ENCODE results near the gene HTR6. TPM values are rescaled to one million over a fixed set of nuclear protein-coding genes. Genes with fewer than 3 reads are reported as not detected.

HTR6 gene
- total and polyA plus RNA-seq, 3 donors from 2014 or later, result 0.21 to 0.68 (median 0.55) TPM

DNA sequence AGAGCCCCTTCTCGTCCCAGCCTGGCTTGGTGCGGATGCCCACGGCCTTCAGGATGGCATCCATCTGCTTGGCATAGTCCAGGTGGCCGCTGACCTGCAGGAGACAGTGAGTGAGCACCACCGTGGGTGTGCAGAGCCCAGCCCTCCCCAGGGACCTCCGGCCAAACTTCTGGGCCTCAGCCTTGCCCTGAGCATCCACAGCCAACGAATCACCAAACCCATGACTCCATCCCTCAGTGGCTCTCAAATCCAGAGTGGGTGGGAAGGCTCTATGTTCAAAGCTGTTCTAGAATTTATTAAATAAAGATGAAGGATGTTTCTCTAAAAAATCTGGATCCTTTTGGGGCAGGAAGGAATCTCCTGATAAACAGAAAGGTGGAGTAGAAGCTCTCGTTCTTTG lies 18.7 kb downstream of the HTR6 start:
- TF ChIP-seq, protein P1, sequence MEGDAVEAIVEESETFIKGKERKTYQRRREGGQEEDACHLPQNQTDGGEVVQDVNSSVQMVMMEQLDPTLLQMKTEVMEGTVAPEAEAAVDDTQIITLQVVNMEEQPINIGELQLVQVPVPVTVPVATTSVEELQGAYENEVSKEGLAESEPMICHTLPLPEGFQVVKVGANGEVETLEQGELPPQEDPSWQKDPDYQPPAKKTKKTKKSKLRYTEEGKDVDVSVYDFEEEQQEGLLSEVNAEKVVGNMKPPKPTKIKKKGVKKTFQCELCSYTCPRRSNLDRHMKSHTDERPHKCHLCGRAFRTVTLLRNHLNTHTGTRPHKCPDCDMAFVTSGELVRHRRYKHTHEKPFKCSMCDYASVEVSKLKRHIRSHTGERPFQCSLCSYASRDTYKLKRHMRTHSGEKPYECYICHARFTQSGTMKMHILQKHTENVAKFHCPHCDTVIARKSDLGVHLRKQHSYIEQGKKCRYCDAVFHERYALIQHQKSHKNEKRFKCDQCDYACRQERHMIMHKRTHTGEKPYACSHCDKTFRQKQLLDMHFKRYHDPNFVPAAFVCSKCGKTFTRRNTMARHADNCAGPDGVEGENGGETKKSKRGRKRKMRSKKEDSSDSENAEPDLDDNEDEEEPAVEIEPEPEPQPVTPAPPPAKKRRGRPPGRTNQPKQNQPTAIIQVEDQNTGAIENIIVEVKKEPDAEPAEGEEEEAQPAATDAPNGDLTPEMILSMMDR (IDR thresholded peaks at IDR 0.05), result no peak
- no peak for TF ChIP-seq POLR2A (IDR thresholded peaks at IDR 0.05)
- intact Hi-C loops (cut with DNase I; ENCODE audit: low total_unique reads), result no loop called here
- WGBS, 2 donors, result 88 to 92% methylated on average over 4 to 7 of the region's 8 CpGs
- Histone ChIP-seq H3K4me1 (no peaks in the 10 kb centered on the region), H3K27me3 (no peaks in the 10 kb centered on the region), H3K4me3 (no peak overlapping the region), H3K36me3 (ENCODE audit: low read depth, missing control alignments) (no peaks in the 10 kb centered on the region), H3K27ac (no peak overlapping the region), H3K9me3 (no peaks in the 10 kb centered on the region)
- no peak for DNase-seq

DNA sequence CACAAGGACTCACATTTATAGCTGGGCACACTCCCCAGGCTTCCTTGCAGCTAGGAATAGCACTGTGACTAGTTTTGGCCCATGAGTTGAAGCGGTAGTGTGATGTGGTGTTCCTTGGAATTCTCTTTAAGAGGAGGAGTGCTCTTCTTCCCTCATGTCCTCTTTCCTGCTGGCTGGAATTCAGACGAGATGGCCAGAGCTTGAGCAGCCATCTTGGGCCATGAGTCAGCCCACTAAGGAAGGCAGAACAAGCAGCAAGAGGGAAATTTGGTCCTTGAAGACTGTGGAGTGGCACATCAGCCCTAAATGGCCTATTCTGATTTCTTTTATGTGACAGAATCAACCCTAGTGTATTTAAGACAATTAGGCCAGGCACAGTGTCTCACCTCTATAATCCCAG lies 20.0 kb downstream of the HTR6 start:
- Histone ChIP-seq H3K4me3 (no peak overlapping the region), H3K4me1 (no peaks in the 10 kb centered on the region), H3K27me3 (no peaks in the 10 kb centered on the region), H3K27ac (no peak overlapping the region), H3K9me3 (no peaks in the 10 kb centered on the region), H3K36me3 (ENCODE audit: low read depth, missing control alignments) (no peaks in the 10 kb centered on the region)
- WGBS, 2 donors, result 96 to 97% methylated on average over 2 of the region's 2 CpGs
- intact Hi-C loops (cut with DNase I; ENCODE audit: low total_unique reads), result no loop called here
- no peak for TF ChIP-seq POLR2A (IDR thresholded peaks at IDR 0.05)
- TF ChIP-seq, protein P1 (IDR thresholded peaks at IDR 0.05), result no peak
- no peak for DNase-seq

DNA sequence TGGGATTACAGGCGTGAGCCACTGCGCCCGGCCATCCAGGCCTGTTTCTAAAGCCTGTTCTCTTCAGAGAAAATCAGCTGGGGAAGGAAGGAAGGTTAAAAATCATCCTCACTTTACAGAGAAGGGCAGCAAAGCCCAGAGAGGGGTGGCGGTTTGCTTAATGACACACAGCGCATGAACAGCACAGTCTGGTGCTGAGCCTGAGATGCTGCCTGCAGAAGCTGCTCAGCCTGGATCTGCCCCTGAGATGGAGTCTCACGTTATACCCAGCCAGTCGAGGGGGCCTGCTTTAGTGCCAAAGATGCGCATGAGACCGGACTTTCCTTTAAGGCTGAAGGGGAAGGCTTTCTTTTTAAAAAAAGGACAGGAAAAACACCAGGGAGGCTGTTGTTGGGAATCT lies 21.3 kb downstream of the HTR6 start:
- Histone ChIP-seq H3K27me3 (no peaks in the 10 kb centered on the region), H3K4me3 (no peak overlapping the region), H3K9me3 (no peaks in the 10 kb centered on the region), H3K27ac (no peak overlapping the region), H3K36me3 (ENCODE audit: low read depth, missing control alignments) (no peaks in the 10 kb centered on the region), H3K4me1 (no peaks in the 10 kb centered on the region)
- DNase-seq, result no peak
- WGBS, 2 donors, result 87 to 88% methylated on average over 9 of the region's 9 CpGs
- intact Hi-C loops (cut with DNase I; ENCODE audit: low total_unique reads), result no loop called here
- TF ChIP-seq, protein P1 (IDR thresholded peaks at IDR 0.05), result no peak
- no peak for TF ChIP-seq POLR2A (IDR thresholded peaks at IDR 0.05)

DNA sequence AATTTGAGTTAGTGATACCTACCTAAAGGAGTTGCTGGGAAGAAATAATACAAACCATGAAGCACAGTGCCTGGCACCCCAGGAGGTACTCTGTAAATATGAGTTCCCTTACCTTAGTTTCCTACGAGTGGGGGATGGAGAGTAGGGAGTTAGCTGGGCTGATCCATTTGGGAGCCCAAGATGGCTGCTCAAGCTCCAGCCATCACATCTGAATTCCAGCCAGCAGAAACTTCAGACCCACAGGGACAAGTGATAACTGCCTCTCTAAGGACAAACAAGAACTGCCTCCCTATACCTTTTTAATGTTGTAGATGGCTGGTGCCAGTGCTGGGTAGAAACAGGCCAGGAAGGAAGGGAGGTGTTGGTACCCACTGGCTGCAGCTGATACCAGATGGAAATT lies 22.7 kb downstream of the HTR6 start:
- no peaks in the 10 kb centered on the region for H3K36me3 ChIP-seq (ENCODE audit: low read depth, missing control alignments)
- no peak overlapping the region for H3K27ac ChIP-seq
- no peaks in the 10 kb centered on the region for H3K9me3 ChIP-seq
- no peaks in the 10 kb centered on the region for H3K27me3 ChIP-seq
- 95 to 100% methylated on average over 1 of the region's 1 CpG for WGBS, 2 donors
- H3K4me3 ChIP-seq, result no peak overlapping the region
- TF ChIP-seq, protein P1 (IDR thresholded peaks at IDR 0.05), result no peak
- no peak for TF ChIP-seq POLR2A (IDR thresholded peaks at IDR 0.05)
- intact Hi-C loops (cut with DNase I; ENCODE audit: low total_unique reads), result no loop called here
- H3K4me1 ChIP-seq, result no peaks in the 10 kb centered on the region
- DNase-seq, result no peak

DNA sequence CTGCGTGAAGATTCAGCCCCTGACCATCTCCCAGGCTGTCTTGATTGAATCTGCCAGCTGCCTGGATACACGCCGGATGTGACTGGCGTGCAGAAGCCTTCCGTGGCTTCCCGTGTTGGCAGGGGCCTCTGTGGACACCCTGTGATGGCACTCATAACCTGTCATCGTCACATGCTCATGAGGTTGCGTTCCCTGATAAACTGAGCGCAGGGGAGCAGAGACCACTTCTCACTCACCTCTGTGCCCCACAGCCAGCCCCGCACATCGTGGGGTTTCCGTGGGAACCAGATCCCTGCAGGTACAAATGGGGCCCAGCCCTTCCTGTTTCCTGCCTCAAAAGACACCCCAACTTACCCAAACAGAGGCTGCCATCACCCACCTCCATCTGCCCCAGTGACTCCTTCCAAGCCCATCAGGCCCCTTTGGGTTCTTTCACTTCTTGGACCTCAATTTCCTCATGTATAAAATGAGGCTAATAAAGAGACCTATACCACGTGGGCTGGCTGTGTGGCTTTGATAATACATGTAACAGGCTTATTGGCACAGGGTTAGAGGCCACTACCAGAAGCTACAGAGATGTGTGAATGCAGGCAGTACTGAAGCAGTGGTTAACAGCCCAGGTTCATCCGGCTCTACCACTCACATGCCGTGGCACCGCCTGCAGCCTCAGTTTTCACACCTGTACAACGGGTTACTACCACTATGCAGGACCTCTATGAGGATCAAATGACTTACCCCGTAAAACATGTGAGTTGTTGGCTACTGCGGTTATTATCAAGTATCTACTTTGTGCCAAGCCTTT lies 23.6 kb downstream of the HTR6 start:
- WGBS, 2 donors, result 81 to 92% methylated on average over 18 to 19 of the region's 19 CpGs
- no peaks in the 10 kb centered on the region for H3K9me3 ChIP-seq
- H3K27me3 ChIP-seq, result no peaks in the 10 kb centered on the region
- H3K4me3 ChIP-seq, result no peak overlapping the region
- no peak for TF ChIP-seq POLR2A (IDR thresholded peaks at IDR 0.05)
- TF ChIP-seq, protein P1 (IDR thresholded peaks at IDR 0.05), result no peak
- intact Hi-C loops (cut with DNase I; ENCODE audit: low total_unique reads), result no loop called here
- no peak for DNase-seq
- no peaks in the 10 kb centered on the region for H3K36me3 ChIP-seq (ENCODE audit: low read depth, missing control alignments)
- H3K27ac ChIP-seq, result no peak overlapping the region
- no peaks in the 10 kb centered on the region for H3K4me1 ChIP-seq
